GM21515 (cell line): ENCODE data around the gene SMARCD1.
"Not testable (repeated sequence)": the region's sequence is repeated elsewhere in the genome, so short reads cannot be mapped to it uniquely, and the experiment has no call there.

Source experiments
- ATAC-seq: cut with Tn5 transposase; IDR thresholded peaks from one replicate; pipeline ENCODE4 v1.9.1; 2021; ENCODE audit not compliant: unreplicated experiment

Gene SMARCD1

DNA sequence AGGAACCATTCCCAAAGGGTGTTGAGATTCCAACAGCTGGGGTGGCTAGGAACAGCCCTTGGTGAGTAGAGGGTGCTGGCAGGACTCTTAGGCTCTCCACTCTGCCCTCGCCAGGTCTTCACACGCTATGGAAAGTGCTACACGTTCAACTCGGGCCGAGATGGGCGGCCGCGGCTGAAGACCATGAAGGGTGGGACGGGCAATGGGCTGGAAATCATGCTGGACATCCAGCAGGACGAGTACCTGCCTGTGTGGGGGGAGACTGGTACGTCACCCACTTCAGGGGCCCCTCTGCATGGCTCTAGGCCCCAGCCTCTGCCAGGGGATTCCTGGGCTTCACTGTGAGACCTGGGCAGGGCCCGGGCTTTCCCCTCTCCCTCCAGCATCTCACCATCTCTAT, 8.0 kb upstream of the SMARCD1 start:
- ATAC-seq, result no peak

DNA sequence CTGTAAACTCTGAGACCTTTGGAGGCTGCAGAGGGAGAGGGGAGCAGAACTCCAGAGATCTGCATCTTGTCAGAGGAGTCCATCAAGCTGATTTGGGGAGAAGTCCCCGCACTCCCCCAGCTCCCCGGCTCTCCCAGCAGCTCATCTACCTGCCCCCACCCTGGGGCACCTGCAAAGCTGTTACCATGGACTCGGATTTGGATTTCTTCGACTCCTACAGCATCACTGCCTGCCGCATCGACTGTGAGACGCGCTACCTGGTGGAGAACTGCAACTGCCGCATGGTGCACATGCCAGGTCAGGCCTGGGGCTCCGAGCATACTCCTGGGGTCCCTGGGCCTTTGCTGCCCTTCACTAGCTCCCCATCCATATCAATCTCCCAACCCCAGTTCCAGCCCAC, 6.9 kb upstream of the SMARCD1 start:
- no peak for ATAC-seq

DNA sequence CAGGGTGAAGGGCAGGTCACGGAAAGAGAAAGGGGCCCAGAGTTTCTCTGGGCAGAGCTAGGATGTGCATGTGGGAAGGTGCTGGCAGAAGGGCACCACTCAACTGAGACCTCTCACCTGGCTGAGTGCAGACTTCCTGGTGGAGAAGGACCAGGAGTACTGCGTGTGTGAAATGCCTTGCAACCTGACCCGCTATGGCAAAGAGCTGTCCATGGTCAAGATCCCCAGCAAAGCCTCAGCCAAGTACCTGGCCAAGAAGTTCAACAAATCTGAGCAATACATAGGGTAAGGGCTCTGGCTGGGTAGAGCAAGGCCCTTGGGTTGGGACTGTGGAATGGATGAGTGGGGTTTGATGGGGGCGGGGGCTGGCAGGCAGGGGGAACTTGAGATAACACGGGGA, 5.4 kb upstream of the SMARCD1 start:
- no peak for ATAC-seq

DNA sequence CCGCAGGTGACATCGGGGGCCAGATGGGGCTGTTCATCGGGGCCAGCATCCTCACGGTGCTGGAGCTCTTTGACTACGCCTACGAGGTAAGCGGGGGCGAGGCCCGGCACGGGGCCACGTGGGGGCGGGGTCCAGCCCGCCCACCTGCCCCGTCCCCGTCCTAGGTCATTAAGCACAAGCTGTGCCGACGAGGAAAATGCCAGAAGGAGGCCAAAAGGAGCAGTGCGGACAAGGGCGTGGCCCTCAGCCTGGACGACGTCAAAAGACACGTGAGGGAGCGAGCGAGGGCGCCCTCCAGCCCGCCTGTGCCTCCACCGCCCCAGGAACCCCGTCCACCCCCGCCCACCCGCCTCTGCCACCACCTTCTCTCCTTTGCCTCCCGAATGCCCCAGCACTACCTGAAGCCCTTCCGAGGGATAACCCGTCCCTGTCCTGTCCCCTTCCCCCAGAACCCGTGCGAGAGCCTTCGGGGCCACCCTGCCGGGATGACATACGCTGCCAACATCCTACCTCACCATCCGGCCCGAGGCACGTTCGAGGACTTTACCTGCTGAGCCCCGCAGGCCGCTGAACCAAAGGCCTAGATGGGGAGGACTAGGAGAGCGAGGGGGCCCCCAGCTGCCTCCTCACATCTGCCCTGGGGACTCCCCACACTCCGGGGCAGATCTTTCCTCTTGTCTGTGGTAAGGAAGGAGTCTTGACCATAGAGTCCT, 3.9 kb upstream of the SMARCD1 start:
- no peak for ATAC-seq

DNA sequence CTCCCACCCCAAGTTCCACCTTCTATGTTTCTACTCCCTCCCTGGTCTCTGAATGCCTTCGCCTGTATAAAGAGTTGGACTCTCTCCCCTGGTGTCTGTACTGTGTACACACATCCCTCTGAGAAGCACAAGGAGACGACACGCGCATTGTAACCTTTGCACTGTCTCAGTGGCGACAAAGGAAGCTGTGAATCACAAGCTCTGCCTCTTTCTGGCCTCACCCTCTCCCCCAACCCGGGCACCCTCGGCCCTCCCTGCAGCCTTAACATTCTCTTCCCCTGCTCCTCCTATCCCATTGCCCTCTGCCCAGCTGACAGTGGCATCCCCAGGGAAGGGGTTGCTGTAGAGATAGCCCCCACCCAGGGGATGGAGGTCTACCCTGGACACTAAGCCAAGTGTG, 2.5 kb upstream of the SMARCD1 start:
- no peak for ATAC-seq

DNA sequence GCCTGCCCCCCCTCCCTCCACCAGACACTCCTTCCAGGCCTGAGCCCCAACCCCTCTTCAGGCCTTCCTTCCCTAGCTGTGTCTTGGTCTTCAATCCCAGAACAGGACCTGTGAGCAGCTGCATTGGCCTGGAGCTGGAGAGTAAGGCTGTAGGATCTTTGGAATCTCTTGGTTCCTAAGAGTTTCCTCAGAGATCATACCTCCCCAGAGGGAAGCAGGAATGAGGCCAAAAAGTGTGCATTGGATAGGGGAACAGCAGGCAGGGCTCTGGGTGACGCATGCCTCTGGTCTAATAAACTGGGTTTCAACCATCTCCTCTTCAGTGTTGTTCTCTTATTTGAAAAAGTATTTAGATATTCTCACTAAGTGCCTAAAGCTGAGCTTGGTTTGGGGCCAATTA, 1.8 kb upstream of the SMARCD1 start:
- no peak for ATAC-seq

DNA sequence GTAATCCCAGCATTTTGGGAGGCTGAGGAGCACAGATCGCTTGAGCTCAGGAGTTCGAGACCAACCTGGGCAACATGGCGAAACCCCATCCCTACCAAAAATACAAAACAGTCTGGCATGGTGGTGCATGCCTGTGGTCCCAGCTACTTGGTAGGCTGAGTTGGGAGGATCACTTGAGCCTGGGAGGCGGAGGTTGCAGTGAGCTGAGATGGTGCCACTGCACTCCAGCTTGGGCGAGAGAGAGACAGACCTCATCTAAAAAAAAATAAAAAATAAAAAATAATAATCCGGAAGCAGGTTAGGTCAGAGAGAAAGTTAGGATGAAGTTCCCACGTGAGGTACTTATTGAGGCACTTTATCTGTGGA, 750 bp upstream of the SMARCD1 start:
- not testable (repeated sequence) for ATAC-seq

DNA sequence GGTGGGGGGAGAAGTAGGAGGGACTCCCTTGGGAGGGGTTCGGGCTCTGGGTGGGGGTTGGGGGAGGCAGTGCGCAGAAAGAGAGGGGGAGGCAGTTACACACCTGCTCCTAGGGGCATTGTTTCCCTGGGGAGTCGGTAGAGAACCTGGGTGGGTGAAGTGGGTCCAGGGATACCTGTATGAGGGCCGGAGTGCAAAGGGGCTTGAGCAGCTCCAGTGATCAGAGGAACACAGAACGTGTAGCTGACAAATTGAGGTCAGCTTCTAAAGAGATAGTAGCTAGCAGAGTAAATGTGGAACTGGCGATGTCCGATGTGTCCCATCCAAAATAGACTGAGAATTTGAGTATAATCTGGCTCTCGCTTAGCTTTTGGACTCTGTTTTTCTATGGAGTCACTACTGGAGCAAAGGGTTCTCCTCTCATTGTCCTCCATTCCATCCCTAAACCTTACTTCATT, 502 bp downstream of the SMARCD1 start:
- no peak for ATAC-seq

DNA sequence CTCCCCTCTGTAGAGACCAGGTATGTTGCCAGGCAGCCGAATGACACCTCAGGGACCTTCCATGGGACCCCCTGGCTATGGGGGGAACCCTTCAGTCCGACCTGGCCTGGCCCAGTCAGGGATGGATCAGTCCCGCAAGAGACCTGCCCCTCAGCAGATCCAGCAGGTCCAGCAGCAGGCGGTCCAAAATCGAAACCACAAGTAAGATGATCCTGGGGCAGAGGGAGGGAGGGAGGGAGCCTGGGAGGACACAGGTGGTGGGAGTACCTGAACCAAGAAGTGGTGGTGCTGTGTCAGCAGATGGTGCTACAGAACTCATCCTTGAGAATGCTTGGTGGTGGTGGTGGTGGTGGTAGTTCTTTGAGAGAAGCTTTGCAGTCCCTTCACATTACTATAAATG, 1.0 kb downstream of the SMARCD1 start:
- ATAC-seq, result no peak

DNA sequence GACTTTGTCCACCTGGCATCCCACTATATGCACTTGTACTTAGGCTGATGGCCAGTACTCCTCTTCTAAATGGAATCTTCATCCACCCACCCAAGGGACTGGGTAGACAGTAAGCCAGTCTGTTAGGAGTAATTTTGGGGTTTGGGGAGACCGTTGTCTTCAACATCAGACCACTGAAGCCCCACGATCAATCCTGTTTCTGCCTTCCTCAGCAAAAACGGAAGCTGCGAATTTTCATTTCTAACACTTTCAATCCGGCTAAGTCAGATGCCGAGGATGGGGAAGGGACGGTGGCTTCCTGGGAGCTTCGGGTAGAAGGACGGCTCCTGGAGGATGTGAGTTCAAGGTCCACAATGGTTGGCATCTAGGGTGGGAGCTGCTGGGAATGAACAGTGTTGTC, 2.0 kb downstream of the SMARCD1 start:
- no peak for ATAC-seq

DNA sequence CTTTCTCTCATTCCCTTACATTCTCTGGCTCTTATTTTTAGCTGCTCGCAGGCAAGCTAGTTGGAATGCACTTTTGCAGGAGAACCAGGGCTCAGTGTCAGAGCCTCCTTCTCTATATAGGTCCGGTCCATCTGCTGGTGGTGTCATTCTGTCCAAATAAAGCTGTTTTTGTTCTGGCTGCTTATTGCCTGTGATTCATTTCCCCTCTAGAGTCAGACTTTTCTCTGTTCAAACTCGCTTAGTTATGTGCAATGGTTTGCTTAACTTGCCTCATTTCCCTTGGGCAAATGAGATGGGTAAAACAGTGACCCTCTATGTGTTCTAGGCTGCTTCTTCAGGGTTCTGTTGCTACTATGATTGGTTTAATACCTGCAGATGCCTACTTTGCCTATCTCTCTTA, 2.9 kb downstream of the SMARCD1 start:
- ATAC-seq, result no peak

DNA sequence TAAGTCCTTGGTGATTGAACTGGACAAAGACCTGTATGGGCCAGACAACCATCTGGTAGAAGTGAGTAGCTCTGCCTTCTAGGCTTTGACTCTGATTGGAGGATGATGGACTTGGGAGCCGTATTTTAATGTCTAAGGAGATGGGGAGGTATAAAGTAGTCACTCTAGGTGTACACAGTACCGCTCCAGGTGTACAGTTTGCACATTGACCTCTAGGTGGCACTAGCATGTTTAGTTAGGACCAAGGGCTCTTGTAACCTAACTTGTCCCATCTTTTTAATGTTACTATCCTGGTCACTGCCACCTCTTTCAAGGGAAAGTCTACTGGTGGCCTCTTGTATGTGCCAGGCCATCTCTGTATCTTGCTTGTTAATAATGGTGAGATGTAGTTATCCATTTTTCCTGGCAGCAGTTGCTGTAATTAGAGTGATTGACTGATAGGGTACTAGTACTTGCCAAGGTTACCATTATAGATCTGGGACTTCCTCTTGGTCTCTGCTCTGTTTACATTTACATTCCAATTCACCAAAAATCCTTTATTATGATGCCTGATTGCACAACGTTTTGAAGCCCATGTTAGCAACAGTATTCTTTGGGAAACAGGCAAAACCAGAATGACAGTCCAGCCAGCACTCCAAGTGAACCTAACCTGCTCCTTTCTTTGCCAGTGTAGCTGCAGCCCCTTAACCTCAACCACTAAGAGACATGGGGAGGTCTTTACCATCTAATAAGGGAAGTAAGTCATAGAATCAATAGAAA, 3.6 kb downstream of the SMARCD1 start:
- no peak for ATAC-seq

DNA sequence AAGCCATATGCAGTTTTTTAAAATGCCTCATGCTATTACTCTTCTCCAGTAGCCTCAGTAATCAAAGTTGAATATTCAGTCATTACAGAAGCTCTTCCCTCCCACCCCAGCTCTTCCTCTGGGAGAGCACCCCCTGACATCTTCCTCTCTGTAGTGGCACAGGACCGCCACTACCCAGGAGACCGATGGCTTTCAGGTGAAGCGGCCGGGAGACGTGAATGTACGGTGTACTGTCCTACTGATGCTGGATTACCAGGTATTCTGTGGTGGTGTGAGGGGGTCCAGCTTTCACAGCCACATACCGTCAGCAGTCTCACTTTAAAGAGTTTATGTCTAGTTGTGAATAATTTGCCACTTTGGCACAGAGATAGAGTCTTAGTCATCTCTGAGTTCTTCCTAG, 4.6 kb downstream of the SMARCD1 start:
- no peak for ATAC-seq

DNA sequence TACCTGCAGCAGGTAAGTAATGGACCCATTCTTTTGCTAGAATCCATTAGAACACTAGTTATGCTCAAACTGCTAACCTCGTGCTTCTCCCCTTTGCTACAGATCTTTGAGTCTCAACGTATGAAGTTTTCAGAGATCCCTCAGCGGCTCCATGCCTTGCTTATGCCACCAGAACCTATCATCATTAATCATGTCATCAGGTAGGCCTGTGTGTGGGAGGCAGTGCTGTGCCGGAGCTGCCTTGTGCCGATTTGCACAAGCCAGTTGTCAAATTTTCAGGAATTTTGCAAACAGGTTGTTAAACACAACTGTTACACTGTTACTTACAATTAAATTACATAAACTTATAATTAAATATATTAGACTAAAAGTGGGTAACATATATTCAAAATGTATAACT, 5.2 kb downstream of the SMARCD1 start:
- no peak for ATAC-seq

DNA sequence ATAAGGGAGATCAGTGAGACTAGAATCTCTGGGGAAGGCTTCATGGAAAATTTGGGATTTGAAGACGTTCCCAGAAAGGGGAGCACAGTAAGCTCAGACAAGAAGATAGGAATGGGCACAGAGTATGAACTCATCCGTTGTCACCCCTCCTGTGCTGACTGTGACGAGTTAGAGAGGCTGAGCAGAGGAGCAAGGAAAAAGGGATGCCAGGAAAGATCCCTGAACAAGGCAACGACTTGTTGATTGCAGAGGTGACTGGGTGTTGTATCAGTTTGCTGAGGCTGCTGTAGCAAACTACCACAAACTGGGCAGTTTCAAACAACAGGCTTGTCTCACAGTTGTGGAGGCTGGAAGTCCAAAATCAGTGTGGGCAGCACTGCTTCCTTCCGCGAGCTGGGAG, 12.8 kb downstream of the SMARCD1 start:
- ATAC-seq, result no peak

DNA sequence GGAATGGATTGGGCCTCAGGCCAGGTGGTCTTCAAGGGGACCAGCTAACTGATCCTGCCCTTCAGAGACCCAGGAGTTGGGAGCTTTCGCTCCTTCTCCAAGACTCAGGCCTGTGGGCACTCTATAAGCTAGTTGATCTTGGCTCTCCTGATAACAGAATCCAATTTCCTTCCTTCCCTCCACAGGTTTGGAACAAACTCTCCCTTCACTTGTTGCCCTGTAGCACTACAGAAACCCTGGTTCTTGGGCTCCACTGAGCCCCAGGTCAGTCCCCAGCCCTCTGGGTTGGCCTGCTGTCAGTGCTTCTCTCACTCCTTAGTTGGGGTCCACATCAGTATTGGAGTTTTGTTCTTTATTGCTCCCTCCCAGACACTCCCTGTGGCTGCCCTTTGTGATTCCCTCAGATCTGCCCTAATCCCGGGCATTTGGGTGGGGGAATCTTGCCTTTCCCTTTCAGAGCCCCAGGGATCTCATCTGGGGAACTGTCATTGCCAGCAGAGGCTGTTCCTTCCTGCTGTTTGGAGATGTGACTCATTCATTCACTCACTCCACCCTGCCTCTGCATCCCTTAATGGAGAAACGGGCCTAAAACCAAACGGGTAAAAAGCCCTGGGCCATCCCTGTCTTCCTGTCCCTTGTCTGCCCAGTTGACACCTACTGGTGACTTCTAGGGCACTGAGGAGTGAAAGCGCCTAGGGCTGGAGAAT, 14.3 kb downstream of the SMARCD1 start:
- no peak for ATAC-seq

DNA sequence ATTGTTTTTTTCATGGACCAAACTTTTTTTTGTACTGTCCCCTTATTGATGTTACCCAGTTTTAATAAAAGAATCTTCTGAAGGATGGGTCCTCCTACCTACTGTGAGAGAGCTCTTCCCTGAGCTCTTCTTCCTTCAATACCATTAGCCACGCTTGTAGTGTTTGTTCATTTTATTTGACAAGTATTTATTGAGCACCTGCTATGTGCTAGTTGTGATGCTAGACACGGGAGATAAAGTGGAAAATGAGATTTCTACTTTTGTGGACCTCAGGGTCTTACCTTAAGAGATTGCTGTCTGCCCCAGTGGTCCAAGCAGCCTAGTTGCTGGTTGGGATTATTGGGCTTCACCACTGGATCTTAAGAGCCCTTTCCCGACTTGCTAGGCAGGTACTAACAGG, 15.4 kb downstream of the SMARCD1 start:
- no peak for ATAC-seq

DNA sequence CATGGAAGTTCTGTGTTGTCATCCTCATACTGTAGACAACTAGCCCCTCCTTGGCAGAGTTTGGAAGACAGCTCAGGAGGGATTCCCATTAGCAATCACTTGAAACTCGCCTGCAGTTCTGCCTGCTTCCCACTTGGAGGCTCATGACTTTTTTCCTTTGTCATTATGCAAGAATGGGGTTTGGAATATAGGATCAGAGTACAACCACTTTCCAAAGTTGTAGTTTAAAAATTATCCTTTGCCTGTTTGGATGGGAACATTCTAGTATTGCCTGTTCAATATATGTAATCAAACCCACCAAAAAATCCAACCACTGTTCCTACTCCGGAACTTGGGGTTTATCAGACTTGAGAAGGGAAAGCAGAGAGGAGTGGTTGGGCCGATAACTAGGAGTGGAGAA, 16.5 kb downstream of the SMARCD1 start:
- ATAC-seq, result no peak

DNA sequence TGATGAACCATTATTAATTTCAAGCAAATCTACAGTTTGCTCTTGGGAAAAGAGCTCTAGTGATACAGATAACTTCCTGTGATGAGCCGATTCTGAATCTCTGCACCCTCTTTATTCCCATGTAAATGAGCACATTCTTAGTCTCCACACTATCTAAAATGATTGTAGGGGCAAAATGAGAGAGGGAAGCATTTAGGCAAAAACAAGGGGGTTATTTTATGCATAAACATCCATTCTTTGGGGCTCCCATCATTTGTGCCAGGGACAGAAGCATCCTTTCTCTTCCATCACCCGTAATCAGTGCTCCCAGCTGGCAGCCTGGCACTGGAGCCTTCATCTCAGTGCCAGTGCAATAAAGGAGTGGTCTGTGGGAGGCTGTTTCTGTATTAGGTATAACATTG, 17.0 kb downstream of the SMARCD1 start:
- ATAC-seq, result no peak

DNA sequence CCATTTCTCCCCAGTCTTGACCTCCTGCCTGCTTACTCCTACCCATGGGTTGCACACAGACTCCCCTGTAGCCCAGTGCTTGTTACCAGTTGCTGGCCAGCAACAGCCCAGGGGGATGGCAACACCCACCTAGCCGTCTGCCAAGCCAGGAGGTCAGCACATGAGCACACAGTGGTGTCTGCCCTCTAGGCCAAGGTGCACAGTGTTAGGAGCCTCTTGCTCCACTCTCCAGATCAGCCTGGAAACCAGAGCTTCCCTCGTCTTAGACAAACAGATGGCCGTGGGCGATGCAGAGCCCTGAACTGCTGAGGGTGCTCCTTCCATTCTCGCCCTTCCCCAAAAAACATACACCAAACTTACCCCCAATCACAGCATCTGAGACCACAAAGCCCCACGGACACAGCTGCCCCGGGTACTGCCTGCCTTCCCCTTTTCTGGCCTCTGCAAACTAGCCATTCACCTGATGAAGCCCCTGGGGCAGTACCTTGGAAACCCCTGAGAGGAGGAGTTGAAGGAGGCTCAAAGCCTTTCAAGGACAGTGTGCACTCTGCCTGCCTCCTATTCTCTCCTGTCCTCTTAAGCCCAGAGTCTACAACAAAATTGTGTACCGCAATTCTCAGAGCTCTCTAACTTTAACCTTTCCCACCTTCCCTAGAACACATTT, 17.6 kb downstream of the SMARCD1 start:
- no peak for ATAC-seq

DNA sequence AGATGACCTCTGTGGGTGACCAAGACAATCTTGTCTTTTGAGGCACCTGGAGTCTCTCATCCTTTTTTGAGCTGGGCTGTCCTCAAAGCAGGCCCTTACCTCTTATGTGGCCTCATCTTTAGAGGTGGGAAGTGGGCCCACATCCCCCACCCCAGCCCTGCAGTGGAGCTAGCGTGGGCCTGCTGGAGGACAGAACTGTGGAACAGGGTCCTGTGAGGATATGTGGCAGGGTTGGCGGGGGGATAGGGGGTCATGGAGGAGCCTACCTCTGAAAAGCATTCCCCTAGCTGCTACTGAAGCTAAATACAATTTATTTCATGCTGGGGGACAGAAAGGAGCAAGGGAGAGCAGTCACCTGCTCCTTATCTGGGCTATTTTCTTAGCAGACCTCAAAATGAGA, 18.2 kb downstream of the SMARCD1 start:
- ATAC-seq, result no peak
